ENCODE data around the gene CDKAL1.

The CDKAL1 gene

DNA sequence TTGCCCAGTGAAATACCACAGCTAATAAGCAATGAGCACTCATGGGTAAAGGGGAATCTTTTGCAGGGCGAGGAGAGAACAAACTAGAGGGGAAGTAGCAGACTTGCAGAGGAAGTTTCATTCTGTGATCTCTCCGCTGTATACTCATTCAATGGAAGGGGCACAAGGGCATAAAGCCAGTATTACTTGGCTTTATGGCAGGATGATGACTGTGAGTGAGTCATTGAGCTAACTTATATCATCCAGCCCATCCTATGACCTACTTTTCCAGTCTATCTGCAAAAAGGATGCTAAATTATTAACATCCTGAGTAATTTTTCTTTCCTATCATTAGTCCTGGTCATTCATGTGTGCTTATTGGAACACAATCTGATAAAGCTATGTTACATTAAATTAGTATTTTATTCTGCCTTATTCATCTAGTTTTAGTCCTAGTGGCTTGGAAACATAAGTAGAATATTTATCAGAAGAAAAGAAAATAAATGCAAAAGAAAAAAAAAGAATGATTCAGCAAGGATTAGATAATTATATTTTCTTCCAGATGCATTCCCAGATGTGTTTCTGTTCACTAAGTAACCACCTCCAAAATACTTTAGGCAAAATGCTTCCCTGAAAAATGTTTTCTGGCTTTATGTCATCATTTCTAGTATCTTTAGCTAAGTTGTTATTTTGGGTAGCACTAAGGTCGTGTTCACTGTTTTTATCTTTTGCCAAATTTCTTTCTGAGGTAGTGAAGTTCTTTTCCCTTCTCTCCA lies 471.7 kb downstream of the CDKAL1 start:
- H3K4me3 ChIP-seq (ENCODE audit: low read length in 2 of 2), result no peak overlapping the region

DNA sequence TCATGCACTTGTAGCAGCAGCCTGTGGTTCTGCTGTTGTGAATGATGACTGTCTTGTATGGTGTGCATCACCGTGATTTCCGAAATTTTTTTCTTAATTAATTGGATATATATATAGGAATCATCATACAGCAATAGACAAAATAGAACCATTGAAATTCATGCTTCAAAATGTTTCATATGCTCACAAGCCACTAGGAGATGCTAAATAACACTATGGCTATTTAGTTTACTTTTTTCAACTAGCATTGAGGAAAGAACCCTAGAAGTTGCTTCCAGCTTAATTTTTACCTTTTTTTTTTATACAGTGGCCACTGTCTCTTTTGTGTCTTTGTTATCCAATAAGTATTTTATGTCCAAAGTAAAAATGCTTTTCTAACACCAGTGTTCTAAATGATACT lies 485.4 kb downstream of the CDKAL1 start:
- Histone ChIP-seq H3K36me3 (ENCODE audit: control insufficient read depth in 2 of 2, insufficient read depth in 2 of 2, low read length in 2 of 2) (no peaks in the 10 kb centered on the region), H3K9ac (ENCODE audit: low read length in 2 of 2) (no peak overlapping the region), H3K9me3 (ENCODE audit: control insufficient read depth in 2 of 2, low read length in 2 of 2) (no peaks in the 10 kb centered on the region)

More for the DNA sequence above, 471.7 kb downstream of the CDKAL1 start:
- Histone ChIP-seq H3K27me3 (ENCODE audit: control insufficient read depth in 1 of 2, insufficient read depth in 2 of 2, low read length in 2 of 2) (no peaks in the 10 kb centered on the region), H3K9me3 (ENCODE audit: control insufficient read depth in 2 of 2, low read length in 2 of 2) (no peaks in the 10 kb centered on the region), H3K36me3 (ENCODE audit: control insufficient read depth in 2 of 2, insufficient read depth in 2 of 2, low read length in 2 of 2) (no peaks in the 10 kb centered on the region), H3K27ac (ENCODE audit: low read length) (no peak overlapping the region), H3K9ac (ENCODE audit: low read length in 2 of 2) (no peak overlapping the region), H3K4me1 (ENCODE audit: control insufficient read depth, insufficient read depth, low read length) (peaks cover 2% of the 10 kb centered on the region)

DNA sequence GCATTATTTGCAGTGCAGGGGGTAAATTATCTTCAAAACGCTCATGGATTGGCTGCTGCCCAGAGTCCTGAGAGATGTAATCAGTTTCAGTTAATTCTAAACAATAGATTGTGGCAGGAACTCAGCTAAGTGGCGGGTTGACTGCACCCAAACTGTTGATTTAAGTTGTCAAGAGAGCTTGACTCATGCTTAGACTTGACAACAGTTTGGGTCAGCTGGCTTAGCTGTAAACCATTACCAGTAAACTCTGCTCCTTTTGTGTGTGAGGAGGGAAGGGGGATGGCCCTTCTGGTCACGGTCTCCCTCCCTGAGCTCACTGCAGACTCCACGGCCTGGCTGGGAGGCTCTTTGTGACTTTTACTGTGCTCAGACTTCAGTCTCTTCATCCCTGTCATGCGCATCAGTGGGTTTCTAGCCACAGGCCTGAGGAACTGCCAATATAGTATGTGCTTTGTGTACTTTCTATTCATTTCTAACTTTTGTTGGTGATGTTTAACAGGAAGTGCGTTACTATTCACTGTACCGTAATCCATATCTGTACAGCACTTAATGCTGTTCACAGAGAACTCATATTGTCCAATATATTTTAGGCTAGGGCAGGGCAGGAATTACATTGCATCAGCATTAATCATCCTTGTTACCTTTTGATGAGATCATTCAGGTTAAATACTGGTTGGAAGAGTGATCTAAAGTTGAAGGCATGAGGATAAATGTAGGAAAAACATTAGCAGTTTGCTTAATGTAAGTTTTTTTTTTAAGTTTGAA lies 488.3 kb downstream of the CDKAL1 start:
- Histone ChIP-seq H3K27ac (ENCODE audit: low read length) (no peak overlapping the region), H3K4me3 (ENCODE audit: low read length in 2 of 2) (no peak overlapping the region), H3K4me1 (ENCODE audit: control insufficient read depth, insufficient read depth, low read length) (no peaks in the 10 kb centered on the region), H3K9me3 (ENCODE audit: control insufficient read depth in 2 of 2, low read length in 2 of 2) (no peaks in the 10 kb centered on the region), H3K27me3 (ENCODE audit: control insufficient read depth in 1 of 2, insufficient read depth in 2 of 2, low read length in 2 of 2) (no peaks in the 10 kb centered on the region), H3K9ac (ENCODE audit: low read length in 2 of 2) (no peak overlapping the region), H3K36me3 (ENCODE audit: control insufficient read depth in 2 of 2, insufficient read depth in 2 of 2, low read length in 2 of 2) (no peaks in the 10 kb centered on the region)

More for the DNA sequence above, 485.4 kb downstream of the CDKAL1 start:
- Histone ChIP-seq H3K27me3 (ENCODE audit: control insufficient read depth in 1 of 2, insufficient read depth in 2 of 2, low read length in 2 of 2) (no peaks in the 10 kb centered on the region), H3K4me1 (ENCODE audit: control insufficient read depth, insufficient read depth, low read length) (no peaks in the 10 kb centered on the region), H3K4me3 (ENCODE audit: low read length in 2 of 2) (no peak overlapping the region), H3K27ac (ENCODE audit: low read length) (no peak overlapping the region)

DNA sequence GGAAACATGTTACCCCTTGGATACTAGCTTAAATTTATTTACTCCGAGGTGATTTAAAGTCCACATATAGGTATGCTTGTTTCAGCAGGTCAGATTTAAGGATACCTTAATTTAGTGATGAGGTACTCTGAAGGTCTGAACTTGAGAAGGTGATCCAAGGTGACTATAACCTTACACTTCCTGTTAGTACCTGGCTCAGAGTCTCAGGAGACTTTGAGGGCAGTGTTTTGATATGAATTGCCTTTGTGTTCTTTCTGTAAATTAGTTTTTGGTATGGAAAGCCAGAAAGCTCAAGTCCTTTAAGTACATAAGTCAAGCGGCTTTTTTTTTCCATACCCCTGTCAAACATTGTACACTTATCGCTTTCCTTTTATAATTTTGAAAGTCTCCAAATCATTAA lies 489.0 kb downstream of the CDKAL1 start:
- no peaks in the 10 kb centered on the region for H3K36me3 ChIP-seq (ENCODE audit: control insufficient read depth in 2 of 2, insufficient read depth in 2 of 2, low read length in 2 of 2)
- no peak overlapping the region for H3K9ac ChIP-seq (ENCODE audit: low read length in 2 of 2)
- H3K4me3 ChIP-seq (ENCODE audit: low read length in 2 of 2), result no peak overlapping the region
- no peaks in the 10 kb centered on the region for H3K27me3 ChIP-seq (ENCODE audit: control insufficient read depth in 1 of 2, insufficient read depth in 2 of 2, low read length in 2 of 2)
- no peak overlapping the region for H3K27ac ChIP-seq (ENCODE audit: low read length)
- no peaks in the 10 kb centered on the region for H3K9me3 ChIP-seq (ENCODE audit: control insufficient read depth in 2 of 2, low read length in 2 of 2)
- H3K4me1 ChIP-seq (ENCODE audit: control insufficient read depth, insufficient read depth, low read length), result no peaks in the 10 kb centered on the region

DNA sequence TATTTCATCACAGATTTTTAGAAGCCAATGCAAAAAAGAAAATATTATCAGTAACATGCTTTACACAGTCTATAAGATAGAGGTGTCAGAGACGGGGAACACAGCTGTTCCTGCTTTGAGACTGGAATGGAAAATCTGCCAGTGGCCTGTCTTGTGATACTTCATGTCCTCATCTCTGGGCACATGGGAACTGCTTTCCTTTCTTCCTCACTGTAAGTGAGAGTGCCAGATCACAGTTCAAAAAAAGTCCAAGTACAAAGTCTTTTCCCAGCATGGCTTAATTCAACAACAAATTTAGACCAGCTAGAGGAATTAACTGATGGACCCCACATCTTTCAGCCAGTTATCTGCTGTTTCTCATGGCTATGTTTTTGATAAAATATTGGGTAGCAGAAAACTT lies 490.4 kb downstream of the CDKAL1 start:
- no peak overlapping the region for H3K4me3 ChIP-seq (ENCODE audit: low read length in 2 of 2)
- H3K9me3 ChIP-seq (ENCODE audit: control insufficient read depth in 2 of 2, low read length in 2 of 2), result no peaks in the 10 kb centered on the region
- H3K27ac ChIP-seq (ENCODE audit: low read length), result no peak overlapping the region
- H3K36me3 ChIP-seq (ENCODE audit: control insufficient read depth in 2 of 2, insufficient read depth in 2 of 2, low read length in 2 of 2), result no peaks in the 10 kb centered on the region
- H3K27me3 ChIP-seq (ENCODE audit: control insufficient read depth in 1 of 2, insufficient read depth in 2 of 2, low read length in 2 of 2), result no peaks in the 10 kb centered on the region
- no peaks in the 10 kb centered on the region for H3K4me1 ChIP-seq (ENCODE audit: control insufficient read depth, insufficient read depth, low read length)
- H3K9ac ChIP-seq (ENCODE audit: low read length in 2 of 2), result no peak overlapping the region

DNA sequence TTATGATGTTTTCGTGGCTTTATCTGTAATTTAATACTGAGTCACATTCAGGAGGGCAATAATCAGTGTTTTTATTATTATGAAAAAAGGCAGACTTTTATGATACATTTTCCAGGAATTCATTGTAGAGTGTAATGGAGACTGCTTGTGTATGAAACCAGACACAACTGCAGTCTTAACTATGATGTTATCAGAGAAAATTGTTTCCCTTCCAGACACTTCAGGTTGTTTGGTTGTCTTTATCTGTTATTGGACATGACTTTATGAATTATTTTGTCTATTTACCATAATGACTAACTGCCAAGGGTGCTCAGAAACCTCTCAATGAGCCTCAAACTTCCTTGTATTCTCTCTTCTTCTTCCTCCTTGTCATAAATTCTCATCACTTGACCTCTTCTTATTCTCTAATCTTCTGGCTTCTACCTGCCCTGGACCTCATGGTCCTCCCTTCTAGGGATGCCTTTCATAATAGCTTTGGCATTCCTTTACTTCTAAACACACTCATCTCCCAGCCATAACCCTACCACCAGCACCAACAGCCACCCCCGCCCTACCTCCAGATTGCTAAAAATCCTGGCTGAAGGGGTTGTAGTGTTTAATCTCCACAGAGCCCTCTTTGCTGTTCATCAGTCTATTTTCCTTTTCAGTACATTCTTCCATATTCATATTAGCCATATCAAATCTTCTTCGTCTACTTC lies 492.5 kb downstream of the CDKAL1 start:
- no peak overlapping the region for H3K9ac ChIP-seq (ENCODE audit: low read length in 2 of 2)
- H3K4me1 ChIP-seq (ENCODE audit: control insufficient read depth, insufficient read depth, low read length), result no peaks in the 10 kb centered on the region
- H3K27me3 ChIP-seq (ENCODE audit: control insufficient read depth in 1 of 2, insufficient read depth in 2 of 2, low read length in 2 of 2), result no peaks in the 10 kb centered on the region
- H3K9me3 ChIP-seq (ENCODE audit: control insufficient read depth in 2 of 2, low read length in 2 of 2), result no peaks in the 10 kb centered on the region
- no peaks in the 10 kb centered on the region for H3K36me3 ChIP-seq (ENCODE audit: control insufficient read depth in 2 of 2, insufficient read depth in 2 of 2, low read length in 2 of 2)
- no peak overlapping the region for H3K27ac ChIP-seq (ENCODE audit: low read length)
- no peak overlapping the region for H3K4me3 ChIP-seq (ENCODE audit: low read length in 2 of 2)

DNA sequence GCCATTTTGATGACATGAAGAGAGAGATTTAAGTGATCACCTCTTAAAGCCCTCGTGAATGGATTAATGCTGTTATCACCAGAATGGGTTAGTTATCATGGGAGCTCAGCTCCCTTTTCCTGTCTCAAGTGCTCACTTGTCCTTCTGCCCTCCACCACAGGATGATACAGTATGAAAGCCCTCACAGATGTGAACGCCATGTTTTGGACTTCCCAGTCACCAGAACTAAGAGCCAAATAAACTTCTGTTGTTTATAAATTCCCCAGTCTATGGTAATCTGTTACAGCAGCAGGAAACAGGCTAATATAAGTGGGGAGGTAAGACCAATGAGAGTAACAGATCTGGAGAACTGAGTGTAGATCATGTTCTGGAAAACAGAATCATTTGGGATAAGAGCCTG lies 493.2 kb downstream of the CDKAL1 start:
- H3K9me3 ChIP-seq (ENCODE audit: control insufficient read depth in 2 of 2, low read length in 2 of 2), result no peaks in the 10 kb centered on the region
- H3K27me3 ChIP-seq (ENCODE audit: control insufficient read depth in 1 of 2, insufficient read depth in 2 of 2, low read length in 2 of 2), result no peaks in the 10 kb centered on the region
- no peak overlapping the region for H3K9ac ChIP-seq (ENCODE audit: low read length in 2 of 2)
- H3K27ac ChIP-seq (ENCODE audit: low read length), result no peak overlapping the region
- no peak overlapping the region for H3K4me3 ChIP-seq (ENCODE audit: low read length in 2 of 2)
- no peaks in the 10 kb centered on the region for H3K4me1 ChIP-seq (ENCODE audit: control insufficient read depth, insufficient read depth, low read length)
- H3K36me3 ChIP-seq (ENCODE audit: control insufficient read depth in 2 of 2, insufficient read depth in 2 of 2, low read length in 2 of 2), result no peaks in the 10 kb centered on the region

DNA sequence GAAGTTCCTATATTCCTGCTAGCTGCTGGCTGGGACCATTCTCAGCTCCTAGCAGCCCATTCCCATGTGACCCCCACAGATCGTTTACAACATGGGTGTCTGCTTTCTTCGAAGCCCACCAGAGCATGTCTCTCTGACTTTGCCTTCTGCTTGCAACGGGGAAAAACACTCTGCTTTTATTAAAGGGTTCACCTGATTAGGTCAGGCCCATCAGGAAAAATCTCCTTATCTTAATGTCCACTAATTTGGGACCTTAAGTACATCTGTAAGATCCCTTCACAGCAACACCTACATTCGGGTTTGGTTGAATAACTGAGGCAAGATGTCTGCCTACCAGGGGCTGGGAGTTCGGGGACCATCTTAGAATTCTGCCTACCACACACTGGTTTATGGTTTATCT lies 496.9 kb downstream of the CDKAL1 start:
- no peak overlapping the region for H3K9ac ChIP-seq (ENCODE audit: low read length in 2 of 2)
- H3K4me1 ChIP-seq (ENCODE audit: control insufficient read depth, insufficient read depth, low read length), result no peaks in the 10 kb centered on the region
- no peaks in the 10 kb centered on the region for H3K9me3 ChIP-seq (ENCODE audit: control insufficient read depth in 2 of 2, low read length in 2 of 2)
- no peak overlapping the region for H3K4me3 ChIP-seq (ENCODE audit: low read length in 2 of 2)
- no peaks in the 10 kb centered on the region for H3K27me3 ChIP-seq (ENCODE audit: control insufficient read depth in 1 of 2, insufficient read depth in 2 of 2, low read length in 2 of 2)
- H3K36me3 ChIP-seq (ENCODE audit: control insufficient read depth in 2 of 2, insufficient read depth in 2 of 2, low read length in 2 of 2), result no peaks in the 10 kb centered on the region
- no peak overlapping the region for H3K27ac ChIP-seq (ENCODE audit: low read length)

- H3K27me3 ChIP-seq (ENCODE audit: control insufficient read depth in 1 of 2, insufficient read depth in 2 of 2, low read length in 2 of 2), result no peaks in the 10 kb centered on the region
- H3K36me3 ChIP-seq (ENCODE audit: control insufficient read depth in 2 of 2, insufficient read depth in 2 of 2, low read length in 2 of 2), result no peaks in the 10 kb centered on the region
- no peak overlapping the region for H3K27ac ChIP-seq (ENCODE audit: low read length)
- H3K4me1 ChIP-seq (ENCODE audit: control insufficient read depth, insufficient read depth, low read length), result no peaks in the 10 kb centered on the region
- H3K9me3 ChIP-seq (ENCODE audit: control insufficient read depth in 2 of 2, low read length in 2 of 2), result no peaks in the 10 kb centered on the region
- no peak overlapping the region for H3K4me3 ChIP-seq (ENCODE audit: low read length in 2 of 2)
- no peak overlapping the region for H3K9ac ChIP-seq (ENCODE audit: low read length in 2 of 2)
These were observed 498.8 kb downstream of the CDKAL1 start for GRCh38 chr6:21033084-21033483.

- Histone ChIP-seq H3K36me3 (ENCODE audit: control insufficient read depth in 2 of 2, insufficient read depth in 2 of 2, low read length in 2 of 2) (no peaks in the 10 kb centered on the region), H3K4me1 (ENCODE audit: control insufficient read depth, insufficient read depth, low read length) (no peaks in the 10 kb centered on the region), H3K9me3 (ENCODE audit: control insufficient read depth in 2 of 2, low read length in 2 of 2) (no peaks in the 10 kb centered on the region), H3K4me3 (ENCODE audit: low read length in 2 of 2) (no peak overlapping the region), H3K27ac (ENCODE audit: low read length) (no peak overlapping the region), H3K9ac (ENCODE audit: low read length in 2 of 2) (no peak overlapping the region), H3K27me3 (ENCODE audit: control insufficient read depth in 1 of 2, insufficient read depth in 2 of 2, low read length in 2 of 2) (no peaks in the 10 kb centered on the region)
These were observed 499.3 kb downstream of the CDKAL1 start for GRCh38 chr6:21033575-21034026.
